HepG2 (cell line): ENCODE measurements around the gene GCNT2. TPM values are rescaled to one million over a fixed set of nuclear protein-coding genes. Genes with fewer than 3 reads are reported as not detected.
A peak's percentile ranks its signal among the peaks of the same experiment; 100 is the strongest.

ENCODE experiments used
- ATAC-seq: fragments of 200-7000 bp; cut with Tn5 transposase; 3 replicates; pipeline ENCODE4 v1.9.1; 2020; ENCODE audit warnings: mild to moderate bottlenecking, moderate library complexity
- BruUV-seq: library from RNA; stranded (reverse); fragments of 400-500 nt; replicated peaks from 2 replicates; lab custom pipeline; 2021; lab: Mats Ljungman, UMichigan
- CTCF ChIA-PET: fragments of 300-600 bp; formaldehyde crosslinking; extraction: SDS; loops from one replicate; lab custom pipeline; 2021; ENCODE audit warnings: low total read pairs, inconsistent platforms, low intra/inter-chr PET ratio; lab: Yijun Ruan, JAX
- POLR2A ChIA-PET: fragments of 350-600 bp; sonication (Branson Sonifier 250); formaldehyde crosslinking; loops from one replicate; lab custom pipeline; 2020; ENCODE audit warnings: antibody characterized with exemption, inconsistent platforms; lab: Yijun Ruan, JAX
- DNase-seq: peaks from one replicate; pipeline ENCODE4 v3.0.0-alpha.2; 2015; ENCODE audit warnings: low spot score
- FAIRE-seq: peaks from 3 replicates; lab custom pipeline; 2011; peaks lifted over from hg19 to GRCh38; lab: Jason Lieb, UNC
- H2AFZ ChIP-seq: one replicate; pipeline ENCODE4 v1.6.1; 2011; ENCODE audit warnings: low read length, inconsistent platforms
- H3K27ac ChIP-seq: fragments of 300-600 bp; 3 replicates; pipeline ENCODE4 v1.8.0; 2011; ENCODE audit warnings: mixed run types, mild to moderate bottlenecking, mixed read lengths, low read length, inconsistent platforms; ENCODE audit not compliant: insufficient read depth; ENCODE audit errors: extremely low read length
- H3K27me3 ChIP-seq, 2 experiments: fragments of 200-600 bp in 1 of 2; 2 replicates in 1 of 2; 3 replicates in 1 of 2; pipeline versions ENCODE4 v1.6.0 to v1.8.0; 2011; ENCODE audit warnings: low read length in 2 of 2, mild to moderate bottlenecking in 2 of 2, moderate library complexity in 2 of 2, inconsistent platforms in 1 of 2; ENCODE audit not compliant: insufficient read depth in 2 of 2, control insufficient read depth in 1 of 2
- H3K36me3 ChIP-seq, 2 experiments: fragments of 200-600 bp in 1 of 2; replicated peaks in 1 of 2; 2 replicates in 1 of 2; 3 replicates in 1 of 2; pipeline versions ENCODE4 v1.5.1 to v1.8.0; 2011; ENCODE audit warnings: low read length in 2 of 2, inconsistent platforms in 1 of 2; ENCODE audit not compliant: insufficient read depth in 2 of 2, control insufficient read depth in 1 of 2
- H3K4me1 ChIP-seq: 2 replicates; pipeline ENCODE4 v1.5.1; 2012; ENCODE audit warnings: low read length, inconsistent platforms; ENCODE audit not compliant: insufficient read depth
- H3K4me2 ChIP-seq: 2 replicates; pipeline ENCODE4 v1.6.0; 2011; ENCODE audit warnings: low read depth, low read length, inconsistent platforms
- H3K4me3 ChIP-seq, 3 experiments: fragments of 200-600 bp in 1 of 3; sonication (generic), shearing (Covaris generic) in 1 of 3; replicated peaks in 1 of 3; 2 replicates each; pipeline ENCODE4 v1.5.1; 2011 to 2016; ENCODE audit warnings: low read length in 3 of 3, inconsistent platforms in 2 of 3, low read depth in 2 of 3, mild to moderate bottlenecking in 2 of 3, control low read depth in 1 of 3, mixed read lengths in 1 of 3; ENCODE audit not compliant: insufficient read depth in 1 of 3
- H3K79me2 ChIP-seq: one replicate; pipeline ENCODE4 v1.6.1; 2011; ENCODE audit warnings: low read length, inconsistent platforms; ENCODE audit not compliant: insufficient read depth
- H3K9ac ChIP-seq: 2 replicates; pipeline ENCODE4 v1.6.0; 2011; ENCODE audit warnings: mild to moderate bottlenecking, low read depth, low read length, inconsistent platforms; ENCODE audit not compliant: insufficient read depth
- H3K9me3 ChIP-seq: 2 replicates; pipeline ENCODE4 v1.5.1; 2012; ENCODE audit warnings: mild to moderate bottlenecking, low read length
- H4K20me1 ChIP-seq: 2 replicates; pipeline ENCODE4 v1.6.0; 2011; ENCODE audit warnings: inconsistent platforms, mild to moderate bottlenecking, low read length, moderate library complexity; ENCODE audit not compliant: insufficient read depth
- ZNF121 ChIP-seq: sonication (generic); formaldehyde crosslinking; IDR thresholded peaks from 2 replicates; pipeline ENCODE4 v1.5.0; 2020; ENCODE audit warnings: mild to moderate bottlenecking, missing genetic modification reagents
- ZNF550 ChIP-seq: sonication (generic); formaldehyde crosslinking; IDR thresholded peaks from 2 replicates; pipeline ENCODE4 v1.4.0; 2020; ENCODE audit warnings: mild to moderate bottlenecking, missing genetic modification reagents, borderline replicate concordance
- WGBS: methylation state at CpG from one replicate; pipeline ENCODE4 v1.1.6; 2017; ENCODE audit warnings: low lambda C conversion rate; 5-methylcytosine and 5-hydroxymethylcytosine counted together
- in situ Hi-C: cut with HindIII; loops from 2 replicates; pipeline ENCODE4 v1.10.0; 2017; ENCODE audit warnings: low pct_unique_long_range_greater_than_20kb; ENCODE audit not compliant: extremely low pct_ligation_motif_present
- intact Hi-C: fragments of 100-400 bp; cut with micrococcal nuclease; formaldehyde crosslinking; loops from one replicate; pipeline ENCODE4 v1.10.0; 2022; ENCODE audit not compliant: unreplicated experiment
- polyA plus RNA-seq, 8 experiments: library from polyadenylated mRNA; depleted of rRNA in 3 of 8; stranded (reverse) in 7 of 8; unstranded in 1 of 8; fragments of >200 nt; fragmentation: Illumina TruSeq in 4 of 8; extraction: Trizol in 4 of 8; gene quantifications; 2 replicates each; pipeline versions ENCODE4 v1.2.1 to v1.2.3, GENCODE V29; 2011 to 2016; ENCODE audit warnings: low read depth in 4 of 8, missing spikeins in 1 of 8, mixed read lengths in 1 of 8; ENCODE audit not compliant: insufficient read depth in 1 of 8
- total RNA-seq, 5 experiments: library from RNA; depleted of rRNA; stranded (reverse); fragments of >200 nt; fragmentation: Illumina TruSeq; extraction: Trizol; gene quantifications; 2 replicates each; pipeline ENCODE4 v1.2.3, GENCODE V29; 2016; ENCODE audit warnings: low read depth in 1 of 5
- TF ChIP-seq, protein P1 (sequence below): sonication (generic); formaldehyde crosslinking; IDR thresholded peaks from 2 replicates; pipeline ENCODE4 v1.4.0; 2020; ENCODE audit warnings: missing genetic modification reagents
- TF ChIP-seq, protein P2 (sequence below): sonication (generic); formaldehyde crosslinking; IDR thresholded peaks from 2 replicates; pipeline ENCODE4 v1.5.0; 2020; ENCODE audit warnings: mild to moderate bottlenecking, missing genetic modification reagents

The GCNT2 gene
- total and polyA plus RNA-seq, 2 of the 13 experiments (the other 11 are each of a cell fraction or from before 2014, with no cell fraction given): 11.8 to 31.9 TPM

DNA sequence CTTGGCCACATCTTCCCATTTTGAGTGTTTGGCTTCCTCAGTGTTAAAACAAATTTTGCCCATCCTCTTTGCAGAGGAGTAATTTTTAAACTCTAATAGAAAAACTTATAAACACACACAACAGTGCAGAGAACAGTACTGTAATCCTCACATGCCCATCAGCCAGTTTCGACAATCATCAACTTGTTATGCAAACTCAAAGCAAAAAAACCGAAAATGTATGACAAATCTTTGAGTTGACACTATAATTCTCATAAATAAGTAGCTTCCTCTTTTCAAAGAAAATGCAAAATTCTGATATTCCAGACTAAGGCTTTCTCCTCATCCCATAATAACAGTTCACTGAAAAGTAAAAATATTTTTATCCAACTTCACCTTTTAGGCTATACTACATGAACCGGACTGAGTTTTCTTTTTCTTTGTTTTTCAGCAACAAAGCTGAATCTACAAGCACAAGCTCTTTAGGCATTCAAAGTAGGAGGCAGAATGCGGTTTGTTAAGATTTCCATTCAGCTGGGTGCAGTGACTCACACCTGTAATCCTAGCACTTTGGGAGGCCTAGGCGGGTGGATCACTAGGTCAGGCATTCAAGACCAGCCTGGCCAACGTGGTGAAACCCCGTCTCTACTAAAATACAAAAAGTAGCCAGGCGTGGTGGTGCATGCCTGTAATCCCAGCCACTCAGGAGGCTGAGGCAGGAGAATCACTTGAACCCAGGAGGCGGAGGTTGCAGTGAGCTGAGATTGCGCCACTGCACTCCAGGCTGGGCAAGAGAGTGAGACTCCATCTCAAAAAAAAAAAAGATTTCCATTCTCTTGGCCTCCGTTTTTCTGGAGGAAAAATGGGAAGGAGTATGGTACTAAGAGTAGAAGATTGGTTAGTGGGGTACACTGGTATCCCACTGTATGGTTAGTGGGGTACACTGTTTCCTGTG, 74.8 kb downstream of the GCNT2 start:
- no peaks in the 10 kb centered on the region for H3K27me3 ChIP-seq
- no peak overlapping the region for H3K27ac ChIP-seq
- no peak for FAIRE-seq
- no TSS peak for BruUV-seq
- H3K4me1 ChIP-seq: peaks cover 8% of the 10 kb centered on the region
- H3K9me3 ChIP-seq: no peaks in the 10 kb centered on the region
- POLR2A ChIA-PET: no interaction called here
- CTCF ChIA-PET: no interaction called here
- TF ChIP-seq, protein P1, sequence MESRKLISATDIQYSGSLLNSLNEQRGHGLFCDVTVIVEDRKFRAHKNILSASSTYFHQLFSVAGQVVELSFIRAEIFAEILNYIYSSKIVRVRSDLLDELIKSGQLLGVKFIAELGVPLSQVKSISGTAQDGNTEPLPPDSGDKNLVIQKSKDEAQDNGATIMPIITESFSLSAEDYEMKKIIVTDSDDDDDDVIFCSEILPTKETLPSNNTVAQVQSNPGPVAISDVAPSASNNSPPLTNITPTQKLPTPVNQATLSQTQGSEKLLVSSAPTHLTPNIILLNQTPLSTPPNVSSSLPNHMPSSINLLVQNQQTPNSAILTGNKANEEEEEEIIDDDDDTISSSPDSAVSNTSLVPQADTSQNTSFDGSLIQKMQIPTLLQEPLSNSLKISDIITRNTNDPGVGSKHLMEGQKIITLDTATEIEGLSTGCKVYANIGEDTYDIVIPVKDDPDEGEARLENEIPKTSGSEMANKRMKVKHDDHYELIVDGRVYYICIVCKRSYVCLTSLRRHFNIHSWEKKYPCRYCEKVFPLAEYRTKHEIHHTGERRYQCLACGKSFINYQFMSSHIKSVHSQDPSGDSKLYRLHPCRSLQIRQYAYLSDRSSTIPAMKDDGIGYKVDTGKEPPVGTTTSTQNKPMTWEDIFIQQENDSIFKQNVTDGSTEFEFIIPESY (CRISPR knock-in tag): 0 out of 2 replicates have a peak, but pooled peaks have one; percentile 9
- TF ChIP-seq ZNF550 (CRISPR knock-in tag): no peak
- TF ChIP-seq, protein P2, sequence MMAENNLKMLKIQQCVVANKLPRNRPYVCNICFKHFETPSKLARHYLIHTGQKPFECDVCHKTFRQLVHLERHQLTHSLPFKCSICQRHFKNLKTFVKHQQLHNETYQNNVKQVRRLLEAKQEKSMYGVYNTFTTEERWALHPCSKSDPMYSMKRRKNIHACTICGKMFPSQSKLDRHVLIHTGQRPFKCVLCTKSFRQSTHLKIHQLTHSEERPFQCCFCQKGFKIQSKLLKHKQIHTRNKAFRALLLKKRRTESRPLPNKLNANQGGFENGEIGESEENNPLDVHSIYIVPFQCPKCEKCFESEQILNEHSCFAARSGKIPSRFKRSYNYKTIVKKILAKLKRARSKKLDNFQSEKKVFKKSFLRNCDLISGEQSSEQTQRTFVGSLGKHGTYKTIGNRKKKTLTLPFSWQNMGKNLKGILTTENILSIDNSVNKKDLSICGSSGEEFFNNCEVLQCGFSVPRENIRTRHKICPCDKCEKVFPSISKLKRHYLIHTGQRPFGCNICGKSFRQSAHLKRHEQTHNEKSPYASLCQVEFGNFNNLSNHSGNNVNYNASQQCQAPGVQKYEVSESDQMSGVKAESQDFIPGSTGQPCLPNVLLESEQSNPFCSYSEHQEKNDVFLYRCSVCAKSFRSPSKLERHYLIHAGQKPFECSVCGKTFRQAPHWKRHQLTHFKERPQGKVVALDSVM: 0 out of 2 replicates have a peak, but pooled peaks have one; percentile 21
- TF ChIP-seq ZNF121 (CRISPR knock-in tag): peak; percentile 36; the same call in 1 of the 2 replicates
- H3K79me2 ChIP-seq: no peaks in the 10 kb centered on the region
- 0 out of 5 replicates have a peak, but pooled peaks cover 0 to 3% of the 10 kb centered on the region in 2 experiments for H3K36me3 ChIP-seq
- H4K20me1 ChIP-seq: no peaks in the 10 kb centered on the region; the same call in 1 of the 2 replicates
- H3K9ac ChIP-seq: no peak overlapping the region
- H2AFZ ChIP-seq: no peak overlapping the region
- no peak overlapping the region for H3K4me3 ChIP-seq
- no peak overlapping the region for H3K4me2 ChIP-seq
- in situ Hi-C loops: no loop called here
- WGBS: 96% methylated on average over 11 of the region's 11 CpGs
- no peak for ATAC-seq
- intact Hi-C loops: no loop called here
- DNase-seq: no peak
